HepG2 (cell line): Measurements from ENCODE around the gene FMNL1. TPM values are rescaled to one million over a fixed set of nuclear protein-coding genes. Genes with fewer than 3 reads are reported as not detected.

Experiments used
- ELF4 ChIP-seq: sonication (generic); formaldehyde crosslinking; IDR thresholded peaks from 2 replicates; pipeline ENCODE4 v1.5.0; 2020; ENCODE audit warnings: missing genetic modification reagents, mild to moderate bottlenecking, moderate library complexity, borderline replicate concordance
- GATA4 ChIP-seq: sonication (generic); IDR thresholded peaks from 2 replicates; pipeline ENCODE4 v1.6.1; 2016; ENCODE audit warnings: antibody characterized with exemption, low read depth, borderline replicate concordance
- MAZ ChIP-seq, 2 experiments: sonication (generic) in 1 of 2; formaldehyde crosslinking in 1 of 2; IDR thresholded peaks; 2 replicates each; pipeline versions ENCODE4 v1.5.0 to v1.6.1; 2012 to 2020; ENCODE audit warnings: low read depth in 2 of 2, mild to moderate bottlenecking in 2 of 2, borderline replicate concordance in 1 of 2, improper control_type of control experiment in 1 of 2, low read length in 1 of 2, missing genetic modification reagents in 1 of 2, moderate library complexity in 1 of 2
- MYPOP ChIP-seq: sonication (generic); formaldehyde crosslinking; IDR thresholded peaks from 2 replicates; pipeline ENCODE4 v1.8.1; 2023; ENCODE audit warnings: mild to moderate bottlenecking, moderate library complexity, missing genetic modification reagents
- NFAT5 ChIP-seq: sonication (generic); formaldehyde crosslinking; IDR thresholded peaks from 2 replicates; pipeline ENCODE4 v1.4.0; 2020; ENCODE audit warnings: missing genetic modification reagents
- NPAS2 ChIP-seq: sonication (generic); formaldehyde crosslinking; IDR thresholded peaks from 2 replicates; pipeline ENCODE4 v1.8.0; 2022; ENCODE audit warnings: mild to moderate bottlenecking, missing genetic modification reagents, borderline replicate concordance
- NR2F2 ChIP-seq: IDR thresholded peaks from 2 replicates; pipeline ENCODE4 v1.6.1; 2012; ENCODE audit warnings: low read depth, inconsistent platforms, borderline replicate concordance
- POLR2G ChIP-seq: fragments of 200-400 bp; formaldehyde crosslinking; IDR thresholded peaks from 2 replicates; pipeline ENCODE4 v1.6.1; 2018; ENCODE audit warnings: mild to moderate bottlenecking, low read depth, low read length, moderate library complexity
- RFX3 ChIP-seq: IDR thresholded peaks from 2 replicates; pipeline ENCODE4 v1.6.1; 2016; ENCODE audit warnings: missing biosample characterization, missing genetic modification reagents
- RFXAP ChIP-seq: sonication (generic); formaldehyde crosslinking; IDR thresholded peaks from 2 replicates; pipeline ENCODE4 v1.4.0; 2020; ENCODE audit warnings: missing genetic modification reagents, borderline replicate concordance
- RORA ChIP-seq: sonication (generic); formaldehyde crosslinking; IDR thresholded peaks from 2 replicates; pipeline ENCODE4 v1.5.0; 2020; ENCODE audit warnings: mild to moderate bottlenecking, missing genetic modification reagents, moderate library complexity
- SIN3B ChIP-seq: fragments of 150-350 bp; IDR thresholded peaks from 2 replicates; pipeline ENCODE4 v1.6.1; 2014; ENCODE audit warnings: low read length
- ZNF138 ChIP-seq: sonication (generic); formaldehyde crosslinking; IDR thresholded peaks from 2 replicates; pipeline ENCODE4 v1.5.0; 2020; ENCODE audit warnings: mild to moderate bottlenecking, low read depth, missing genetic modification reagents
- ZNF207 ChIP-seq: fragments of 450-650 bp; IDR thresholded peaks from 2 replicates; pipeline ENCODE4 v1.6.1; 2016; ENCODE audit warnings: antibody characterized with exemption, borderline replicate concordance
- ZNF225 ChIP-seq: sonication (generic); formaldehyde crosslinking; IDR thresholded peaks from 2 replicates; pipeline ENCODE4 v1.4.0; 2020; ENCODE audit warnings: mild to moderate bottlenecking, missing genetic modification reagents
- ZNF235 ChIP-seq: sonication (generic); formaldehyde crosslinking; IDR thresholded peaks from 2 replicates; pipeline ENCODE4 v1.8.1; 2023; ENCODE audit warnings: mild to moderate bottlenecking, missing genetic modification reagents, borderline replicate concordance
- ZNF33A ChIP-seq: sonication (generic); formaldehyde crosslinking; IDR thresholded peaks from 2 replicates; pipeline ENCODE4 v1.5.1; 2020; ENCODE audit warnings: missing genetic modification reagents, mild to moderate bottlenecking, moderate library complexity, borderline replicate concordance
- ZNF556 ChIP-seq: sonication (generic); formaldehyde crosslinking; IDR thresholded peaks from 2 replicates; pipeline ENCODE4 v1.4.0; 2020; ENCODE audit warnings: mild to moderate bottlenecking, missing genetic modification reagents, borderline replicate concordance
- ZNF570 ChIP-seq: sonication (generic); formaldehyde crosslinking; IDR thresholded peaks from 2 replicates; pipeline ENCODE4 v1.4.0; 2020; ENCODE audit warnings: mild to moderate bottlenecking, missing genetic modification reagents, borderline replicate concordance
- ZNF572 ChIP-seq: sonication (generic); formaldehyde crosslinking; IDR thresholded peaks from 2 replicates; pipeline ENCODE4 v1.5.1; 2020; ENCODE audit warnings: mild to moderate bottlenecking, missing genetic modification reagents
- ZNF691 ChIP-seq: sonication (generic); formaldehyde crosslinking; IDR thresholded peaks from 2 replicates; pipeline ENCODE4 v1.4.0; 2020; ENCODE audit warnings: missing genetic modification reagents, low read depth, mild to moderate bottlenecking, borderline replicate concordance
- ZNF773 ChIP-seq: sonication (generic); formaldehyde crosslinking; IDR thresholded peaks from 2 replicates; pipeline ENCODE4 v1.4.0; 2020; ENCODE audit warnings: missing genetic modification reagents, borderline replicate concordance
- ZSCAN21 ChIP-seq: sonication (generic); formaldehyde crosslinking; IDR thresholded peaks from 2 replicates; pipeline ENCODE4 v1.8.0; 2022; ENCODE audit warnings: mild to moderate bottlenecking, missing genetic modification reagents, moderate library complexity, borderline replicate concordance
- polyA plus RNA-seq, 8 experiments: library from polyadenylated mRNA; depleted of rRNA in 3 of 8; stranded (reverse) in 7 of 8; unstranded in 1 of 8; fragments of >200 nt; fragmentation: Illumina TruSeq in 4 of 8; extraction: Trizol in 4 of 8; gene quantifications; 2 replicates each; pipeline versions ENCODE4 v1.2.1 to v1.2.3, GENCODE V29; 2011 to 2016; ENCODE audit warnings: low read depth in 4 of 8, missing spikeins in 1 of 8, mixed read lengths in 1 of 8; ENCODE audit not compliant: insufficient read depth in 1 of 8
- total RNA-seq, 5 experiments: library from RNA; depleted of rRNA; stranded (reverse); fragments of >200 nt; fragmentation: Illumina TruSeq; extraction: Trizol; gene quantifications; 2 replicates each; pipeline ENCODE4 v1.2.3, GENCODE V29; 2016; ENCODE audit warnings: low read depth in 1 of 5

FMNL1 gene
- total and polyA plus RNA-seq, 2 of the 13 experiments (the other 11 are each of a cell fraction or from before 2014, with no cell fraction given) = 0.53 to 0.70 TPM

GRCh38 chr17:45230787-45231480, 9.2 kb downstream of the FMNL1 start (continued):
- no peak for TF ChIP-seq RFX3 (CRISPR knock-in tag)
- TF ChIP-seq RFXAP (CRISPR knock-in tag) = no peak
- no peak for TF ChIP-seq ELF4 (CRISPR knock-in tag)
- TF ChIP-seq GATA4 = no peak
- no peak for TF ChIP-seq RORA (CRISPR knock-in tag)
- 0 out of 2 replicates have a peak, but pooled peaks have one; percentile 14 for TF ChIP-seq ZNF556
- no peak for TF ChIP-seq NR2F2
- TF ChIP-seq ZNF225 (CRISPR knock-in tag) = no peak
- no peak for TF ChIP-seq ZNF773 (CRISPR knock-in tag)
- 0 out of 2 replicates have a peak, but pooled peaks have one; percentile 5 for TF ChIP-seq MYPOP (CRISPR knock-in tag)
- no peak for TF ChIP-seq MAZ (IDR thresholded peaks at IDR 0.05; ENCODE audit: borderline replicate concordance, low read depth, low read length)
- no peak for TF ChIP-seq MAZ (CRISPR knock-in tag; IDR thresholded peaks at IDR 0.05; ENCODE audit: low read depth)
- TF ChIP-seq POLR2G = no peak
- TF ChIP-seq ZNF570 = no peak
- no peak for TF ChIP-seq ZNF138 (CRISPR knock-in tag)
- no peak for TF ChIP-seq SIN3B
- no peak for TF ChIP-seq ZNF235 (CRISPR knock-in tag)
- no peak for TF ChIP-seq ZNF207
- no peak for TF ChIP-seq ZNF33A (CRISPR knock-in tag)
- TF ChIP-seq ZNF572 (CRISPR knock-in tag) = no peak; the same call in 1 of the 2 replicates
- TF ChIP-seq NPAS2 (CRISPR knock-in tag) = no peak
- no peak for TF ChIP-seq NFAT5 (CRISPR knock-in tag)
- TF ChIP-seq ZNF691 (CRISPR knock-in tag) = peak; percentile 90
- no peak for TF ChIP-seq ZSCAN21 (CRISPR knock-in tag)
